ENCODE results near the gene CFAP46. TPM values are rescaled to one million over a fixed set of nuclear protein-coding genes. Genes with fewer than 3 reads are reported as not detected.

The CFAP46 gene
- total RNA-seq, 1 donor from 2014 or later: 1.3 TPM

- no peak for DNase-seq (ENCODE audit: low read depth)
- no peak for FAIRE-seq
- Histone ChIP-seq H3K79me2 (ENCODE audit: insufficient read depth, low read length) (no peaks in the 10 kb centered on the region), H3K4me2 (ENCODE audit: low read length) (no peak overlapping the region), H2AFZ (ENCODE audit: low read depth, low read length) (no peak overlapping the region), H3K9ac (ENCODE audit: low read length) (no peak overlapping the region), H3K9me3 (ENCODE audit: insufficient read depth, low read depth, low read length) (no peaks in the 10 kb centered on the region), H3K27me3 (ENCODE audit: insufficient read depth, low read length) (no peaks in the 10 kb centered on the region), H4K20me1 (ENCODE audit: insufficient read depth, low read length) (no peaks in the 10 kb centered on the region), H3K4me3 (ENCODE audit: insufficient read depth, low read depth, low read length) (no peak overlapping the region), H3K27ac (ENCODE audit: low read depth, low read length) (no peak overlapping the region), H3K36me3 (ENCODE audit: insufficient read depth, low read length) (no peaks in the 10 kb centered on the region), H3K4me1 (ENCODE audit: insufficient read depth, low read length) (no peaks in the 10 kb centered on the region)
- no peak for TF ChIP-seq CTCF (IDR thresholded peaks at IDR 0.05; ENCODE audit: insufficient read depth, low read depth, low read length)
- TF ChIP-seq EZH2 (IDR thresholded peaks at IDR 0.05; ENCODE audit: insufficient read depth, low read length): no peak
- Mint-ChIP-seq H3K9me3 (ENCODE audit: unreplicated experiment) (no peaks in the 10 kb centered on the region), H3K4me3 (ENCODE audit: unreplicated experiment) (no peak overlapping the region), H3K27ac (ENCODE audit: unreplicated experiment) (no peak overlapping the region), H3K36me3 (ENCODE audit: low read depth, unreplicated experiment) (peaks cover 2% of the 10 kb centered on the region), H3K27me3 (ENCODE audit: low read depth, unreplicated experiment) (peaks cover 12% of the 10 kb centered on the region), H3K4me1 (ENCODE audit: low read depth, unreplicated experiment) (no peaks in the 10 kb centered on the region)
These were observed 19.5 kb downstream of the CFAP46 start for GRCh38 chr10:132922872-132923271.

GRCh38 chr10:132921818-132922807 lies 20.3 kb downstream of the CFAP46 start:
- Mint-ChIP-seq H3K4me3 (ENCODE audit: unreplicated experiment) (no peak overlapping the region), H3K36me3 (ENCODE audit: low read depth, unreplicated experiment) (peaks cover 2% of the 10 kb centered on the region), H3K27ac (ENCODE audit: unreplicated experiment) (no peak overlapping the region), H3K4me1 (ENCODE audit: low read depth, unreplicated experiment) (no peaks in the 10 kb centered on the region), H3K9me3 (ENCODE audit: unreplicated experiment) (no peaks in the 10 kb centered on the region), H3K27me3 (ENCODE audit: low read depth, unreplicated experiment) (peaks cover 12% of the 10 kb centered on the region)
- no peak overlapping the region for H3K9ac ChIP-seq (ENCODE audit: low read length)
- no peak overlapping the region for H3K4me2 ChIP-seq (ENCODE audit: low read length)
- H4K20me1 ChIP-seq (ENCODE audit: insufficient read depth, low read length): no peaks in the 10 kb centered on the region
- H3K9me3 ChIP-seq (ENCODE audit: insufficient read depth, low read depth, low read length): no peaks in the 10 kb centered on the region
- DNase-seq (ENCODE audit: low read depth) (no peak), FAIRE-seq (no peak)
- H3K27ac ChIP-seq (ENCODE audit: low read depth, low read length): no peak overlapping the region
- no peaks in the 10 kb centered on the region for H3K4me1 ChIP-seq (ENCODE audit: insufficient read depth, low read length)
- TF ChIP-seq CTCF (IDR thresholded peaks at IDR 0.05; ENCODE audit: insufficient read depth, low read depth, low read length) (no peak), EZH2 (IDR thresholded peaks at IDR 0.05; ENCODE audit: insufficient read depth, low read length) (no peak)
- no peaks in the 10 kb centered on the region for H3K36me3 ChIP-seq (ENCODE audit: insufficient read depth, low read length)
- no peaks in the 10 kb centered on the region for H3K27me3 ChIP-seq (ENCODE audit: insufficient read depth, low read length)
- no peak overlapping the region for H3K4me3 ChIP-seq (ENCODE audit: insufficient read depth, low read depth, low read length)
- H3K79me2 ChIP-seq (ENCODE audit: insufficient read depth, low read length): no peaks in the 10 kb centered on the region
- H2AFZ ChIP-seq (ENCODE audit: low read depth, low read length): no peak overlapping the region

GRCh38 chr10:132921086-132921485 lies 21.3 kb downstream of the CFAP46 start:
- no peaks in the 10 kb centered on the region for H3K27me3 ChIP-seq (ENCODE audit: insufficient read depth, low read length)
- no peaks in the 10 kb centered on the region for H3K9me3 Mint-ChIP-seq (ENCODE audit: unreplicated experiment)
- no peak overlapping the region for H3K4me3 ChIP-seq (ENCODE audit: insufficient read depth, low read depth, low read length)
- H4K20me1 ChIP-seq (ENCODE audit: insufficient read depth, low read length): no peaks in the 10 kb centered on the region
- no peaks in the 10 kb centered on the region for H3K36me3 ChIP-seq (ENCODE audit: insufficient read depth, low read length)
- no peaks in the 10 kb centered on the region for H3K79me2 ChIP-seq (ENCODE audit: insufficient read depth, low read length)
- H3K27ac ChIP-seq (ENCODE audit: low read depth, low read length): no peak overlapping the region
- H3K27me3 Mint-ChIP-seq (ENCODE audit: low read depth, unreplicated experiment): peaks cover 12% of the 10 kb centered on the region
- no peak overlapping the region for H3K4me2 ChIP-seq (ENCODE audit: low read length)
- H3K4me1 ChIP-seq (ENCODE audit: insufficient read depth, low read length): no peaks in the 10 kb centered on the region
- FAIRE-seq (no peak), DNase-seq (ENCODE audit: low read depth) (no peak)
- no peak overlapping the region for H3K9ac ChIP-seq (ENCODE audit: low read length)
- H2AFZ ChIP-seq (ENCODE audit: low read depth, low read length): no peak overlapping the region
- no peaks in the 10 kb centered on the region for H3K9me3 ChIP-seq (ENCODE audit: insufficient read depth, low read depth, low read length)
- no peak overlapping the region for H3K4me3 Mint-ChIP-seq (ENCODE audit: unreplicated experiment)
- TF ChIP-seq EZH2 (IDR thresholded peaks at IDR 0.05; ENCODE audit: insufficient read depth, low read length): no peak
- TF ChIP-seq CTCF (IDR thresholded peaks at IDR 0.05; ENCODE audit: insufficient read depth, low read depth, low read length): no peak
- no peak overlapping the region for H3K27ac Mint-ChIP-seq (ENCODE audit: unreplicated experiment)
- peaks cover 2% of the 10 kb centered on the region for H3K36me3 Mint-ChIP-seq (ENCODE audit: low read depth, unreplicated experiment)
- H3K4me1 Mint-ChIP-seq (ENCODE audit: low read depth, unreplicated experiment): no peaks in the 10 kb centered on the region

All from astrocyte (in vitro differentiated cells and primary cell).